ENCODE measurements around the gene SCN10A. TPM values are rescaled to one million over a fixed set of nuclear protein-coding genes. Genes with fewer than 3 reads are reported as not detected.
A peak's percentile ranks its signal among the peaks of the same experiment; 100 is the strongest.

SCN10A gene
- total RNA-seq, 1 donor from 2014 or later: not detected

GRCh38 chr3:38648659-38649499, 167.1 kb downstream of the SCN10A start:
- Mint-ChIP-seq H3K27me3 (peaks cover 10% of the 10 kb centered on the region), H3K36me3 (ENCODE audit: low read depth) (peaks cover 1% of the 10 kb centered on the region), H3K4me1 (peaks cover 2% of the 10 kb centered on the region), H3K9me3 (no peaks in the 10 kb centered on the region), H3K27ac (no peak overlapping the region), H3K4me3 (peak overlapping the region; percentile 72)
- intact Hi-C loops (cut with micrococcal nuclease): loop anchor here (5.0 kb wide), 1 partner anchor 353 kb away; no protein-coding TSS in a partner anchor
- no peak for DNase-seq

- intact Hi-C loops (cut with micrococcal nuclease): loop anchor here (5.0 kb wide), 1 partner anchor 354 kb away; no protein-coding TSS in a partner anchor
- no peaks in the 10 kb centered on the region for H3K9me3 Mint-ChIP-seq
- peak overlapping the region; percentile 72 for H3K4me3 Mint-ChIP-seq
- no peak for DNase-seq
- peaks cover 6% of the 10 kb centered on the region for H3K27me3 Mint-ChIP-seq
- H3K36me3 Mint-ChIP-seq (ENCODE audit: low read depth): peaks cover 1% of the 10 kb centered on the region
- no peak overlapping the region for H3K27ac Mint-ChIP-seq
- H3K4me1 Mint-ChIP-seq: peaks cover 2% of the 10 kb centered on the region
Observed at GRCh38 chr3:38648024-38648658, 167.9 kb downstream of the SCN10A start.

- H3K4me3 Mint-ChIP-seq: no peak overlapping the region
- intact Hi-C loops (cut with micrococcal nuclease): loop anchor here (5.0 kb wide), 1 partner anchor 355 kb away; no protein-coding TSS in a partner anchor
- peaks cover 2% of the 10 kb centered on the region for H3K4me1 Mint-ChIP-seq
- peaks cover 4% of the 10 kb centered on the region for H3K27me3 Mint-ChIP-seq
- DNase-seq: no peak
- H3K9me3 Mint-ChIP-seq: no peaks in the 10 kb centered on the region
- no peak overlapping the region for H3K27ac Mint-ChIP-seq
- H3K36me3 Mint-ChIP-seq (ENCODE audit: low read depth): peaks cover 1% of the 10 kb centered on the region
Observed at GRCh38 chr3:38647217-38647970, 168.6 kb downstream of the SCN10A start.

Other genes starting within 250 kb of the SCN10A start
- not detected in 2 replicates for gene SCN5A, start 166.5 kb downstream of the SCN10A start, total RNA-seq
- not detected in 2 replicates for gene SCN11A, start 235.7 kb upstream of the SCN10A start, total RNA-seq
- 35.4 and 40.5 TPM in 2 replicates for gene WDR48, start 235.8 kb upstream of the SCN10A start, total RNA-seq